AG04450 (cell line): ENCODE measurements around the gene CTNS. TPM values are rescaled to one million over a fixed set of nuclear protein-coding genes. Genes with fewer than 3 reads are reported as not detected.

Source experiments
- CTCF ChIA-PET: fragments of 300-600, 350-600 bp; formaldehyde crosslinking; extraction: SDS; loops from one replicate; lab custom pipeline; 2022; ENCODE audit warnings: antibody characterized with exemption, inconsistent platforms; lab: Charles Lee
- POLR2A ChIA-PET: fragments of 350-600 bp; formaldehyde crosslinking; extraction: SDS; loops from one replicate; lab custom pipeline; 2021; ENCODE audit warnings: antibody characterized with exemption, inconsistent platforms; lab: Yijun Ruan, JAX
- DNase-seq: peaks from one replicate; pipeline ENCODE4 v3.0.0-alpha.2; 2011; ENCODE audit warnings: low read depth, low spot score
- H3K27ac ChIP-seq: one replicate; pipeline ENCODE4 v1.5.1; 2012; ENCODE audit warnings: low read depth, low read length, control low read depth
- H3K27me3 ChIP-seq: one replicate; pipeline ENCODE4 v1.6.0; 2012; ENCODE audit warnings: low read length; ENCODE audit not compliant: control insufficient read depth, insufficient read depth
- H3K4me3 ChIP-seq: 2 replicates; pipeline ENCODE4 v1.5.1; 2011; ENCODE audit warnings: mild to moderate bottlenecking, low read depth, low read length, control low read depth
- H3K9me3 ChIP-seq: 2 replicates; pipeline ENCODE4 v1.5.1; 2012; ENCODE audit warnings: low read length; ENCODE audit not compliant: control insufficient read depth, insufficient read depth
- polyA plus RNA-seq: library from polyadenylated mRNA; depleted of rRNA; stranded (reverse); fragments of >200 nt; gene quantifications from 2 replicates; pipeline ENCODE4 v1.2.3, GENCODE V29; 2011
- TF ChIP-seq, protein P1 (sequence below): IDR thresholded peaks from 2 replicates; pipeline ENCODE4 v1.5.1; 2011; ENCODE audit warnings: low read depth, low read length, control low read depth, inconsistent platforms

Gene CTNS
- polyA plus RNA-seq, 1 experiment, result 4.2 TPM

DNA sequence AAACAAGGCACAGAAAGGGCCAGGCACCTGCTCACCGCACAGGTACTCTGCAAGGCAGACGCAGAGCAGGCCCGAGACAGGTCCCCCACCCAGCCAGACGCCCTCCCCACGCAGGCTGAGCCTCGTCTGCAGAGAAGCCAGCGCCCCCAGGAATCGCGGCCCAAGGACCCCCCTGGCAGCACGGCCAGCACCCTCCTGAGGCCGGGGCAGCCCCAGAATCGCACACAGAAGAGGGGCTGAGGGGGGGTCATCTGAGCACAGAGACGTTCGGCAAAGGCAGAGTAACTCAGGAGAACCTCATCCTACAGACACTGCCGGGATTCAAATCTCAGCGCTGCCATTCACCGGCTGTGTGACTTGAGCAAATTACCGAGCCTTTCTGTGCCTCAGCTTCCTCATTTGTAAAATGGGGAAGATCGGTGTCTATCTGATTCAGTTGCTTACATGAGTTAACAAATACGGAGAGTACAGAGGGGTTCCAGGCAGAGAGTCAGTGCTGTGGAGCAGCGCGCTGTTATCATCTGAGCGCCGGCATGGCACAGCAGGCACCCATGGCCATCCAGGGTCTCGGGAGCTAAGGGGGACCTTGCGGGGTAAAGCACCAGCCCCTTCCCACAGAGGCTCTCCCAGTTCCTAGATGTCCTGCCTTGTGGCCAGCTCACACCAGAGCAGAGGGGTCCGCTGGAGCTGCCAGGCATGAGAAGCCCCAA is 42.4 kb downstream of the CTNS start:
- Histone ChIP-seq H3K27me3 (peaks cover 7% of the 10 kb centered on the region), H3K27ac (no peak overlapping the region), H3K4me3 (no peak overlapping the region), H3K9me3 (no peaks in the 10 kb centered on the region; the same call in 1 of the 2 replicates)
- ChIA-PET POLR2A (interaction anchor here (1.0 to 1.8 kb wide), 3 partner anchors 8 to 11 kb away, joined by 4 to 10 read pairs (median 5); no protein-coding TSS in a partner anchor), CTCF (interaction anchor here (0.5 kb wide), 1 partner anchor 735 kb away, joined by 6 read pairs; no protein-coding TSS in a partner anchor)
- DNase-seq, result no peak
- TF ChIP-seq, protein P1, sequence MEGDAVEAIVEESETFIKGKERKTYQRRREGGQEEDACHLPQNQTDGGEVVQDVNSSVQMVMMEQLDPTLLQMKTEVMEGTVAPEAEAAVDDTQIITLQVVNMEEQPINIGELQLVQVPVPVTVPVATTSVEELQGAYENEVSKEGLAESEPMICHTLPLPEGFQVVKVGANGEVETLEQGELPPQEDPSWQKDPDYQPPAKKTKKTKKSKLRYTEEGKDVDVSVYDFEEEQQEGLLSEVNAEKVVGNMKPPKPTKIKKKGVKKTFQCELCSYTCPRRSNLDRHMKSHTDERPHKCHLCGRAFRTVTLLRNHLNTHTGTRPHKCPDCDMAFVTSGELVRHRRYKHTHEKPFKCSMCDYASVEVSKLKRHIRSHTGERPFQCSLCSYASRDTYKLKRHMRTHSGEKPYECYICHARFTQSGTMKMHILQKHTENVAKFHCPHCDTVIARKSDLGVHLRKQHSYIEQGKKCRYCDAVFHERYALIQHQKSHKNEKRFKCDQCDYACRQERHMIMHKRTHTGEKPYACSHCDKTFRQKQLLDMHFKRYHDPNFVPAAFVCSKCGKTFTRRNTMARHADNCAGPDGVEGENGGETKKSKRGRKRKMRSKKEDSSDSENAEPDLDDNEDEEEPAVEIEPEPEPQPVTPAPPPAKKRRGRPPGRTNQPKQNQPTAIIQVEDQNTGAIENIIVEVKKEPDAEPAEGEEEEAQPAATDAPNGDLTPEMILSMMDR, result no peak

DNA sequence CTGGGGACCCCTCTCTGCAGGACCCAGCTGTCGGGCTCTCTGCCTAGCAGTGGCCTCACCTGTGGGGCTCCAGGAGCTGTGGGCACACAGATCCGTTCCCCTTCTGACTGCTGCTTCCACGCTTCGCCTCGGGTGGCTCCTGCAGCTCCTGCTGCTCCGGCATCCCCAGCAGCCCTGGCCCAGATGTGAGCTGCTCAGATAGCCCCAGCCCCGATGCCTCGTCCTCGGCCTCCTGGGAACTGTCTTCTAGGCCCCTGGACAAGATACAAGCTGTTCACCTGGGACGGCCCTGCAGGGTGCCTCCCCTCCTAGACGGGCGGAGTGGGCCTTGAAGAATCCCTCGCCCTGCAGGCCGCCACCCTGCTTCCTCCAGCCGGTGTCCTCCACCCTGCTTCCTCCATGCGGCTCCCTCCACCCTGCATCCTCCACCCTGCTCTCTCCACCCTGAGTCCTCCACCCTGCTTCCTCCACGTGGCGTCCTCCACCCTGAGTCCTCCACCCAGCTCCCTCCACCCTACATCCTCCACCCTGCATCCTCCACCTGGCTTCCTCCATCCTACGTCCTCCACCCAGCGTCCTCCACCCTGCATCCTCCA is 43.1 kb downstream of the CTNS start:
- no peak for DNase-seq
- H3K9me3 ChIP-seq, result no peaks in the 10 kb centered on the region; the same call in 1 of the 2 replicates
- H3K27ac ChIP-seq, result no peak overlapping the region
- POLR2A ChIA-PET, result interaction anchor here (1.0 to 1.2 kb wide), 2 partner anchors 9 to 12 kb away, joined by 4 to 5 read pairs; no protein-coding TSS in a partner anchor
- peaks cover 7% of the 10 kb centered on the region for H3K27me3 ChIP-seq
- TF ChIP-seq, protein P1, result no peak
- CTCF ChIA-PET, result interaction anchor here (0.5 kb wide), 1 partner anchor 734 kb away, joined by 6 read pairs; no protein-coding TSS in a partner anchor
- H3K4me3 ChIP-seq, result no peak overlapping the region

DNA sequence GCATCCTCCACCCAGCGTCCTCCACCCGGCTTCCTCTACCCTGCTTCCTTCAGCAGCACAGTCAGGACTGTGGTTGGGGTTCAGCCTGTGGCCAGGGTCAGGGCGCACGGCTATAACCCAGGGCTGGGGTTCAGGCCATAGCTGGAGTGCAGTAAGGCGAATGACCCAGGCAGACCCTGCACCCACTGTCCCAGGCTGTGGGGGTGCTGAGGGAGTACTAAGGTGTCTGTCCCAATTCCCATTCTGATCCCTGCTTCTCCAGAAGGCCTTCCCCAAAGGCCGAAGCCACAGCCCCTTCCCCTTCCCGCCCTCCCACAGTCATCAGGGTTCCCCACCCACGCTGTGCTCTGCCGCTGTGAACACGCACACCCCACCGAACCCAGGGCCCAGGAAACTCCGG is 44.5 kb downstream of the CTNS start:
- peaks cover 10% of the 10 kb centered on the region for H3K27me3 ChIP-seq
- H3K9me3 ChIP-seq, result no peaks in the 10 kb centered on the region; the same call in 1 of the 2 replicates
- no peak for DNase-seq
- H3K4me3 ChIP-seq, result no peak overlapping the region
- TF ChIP-seq, protein P1, result no peak
- H3K27ac ChIP-seq, result no peak overlapping the region
- ChIA-PET POLR2A (no interaction called here), CTCF (no interaction called here)

DNA sequence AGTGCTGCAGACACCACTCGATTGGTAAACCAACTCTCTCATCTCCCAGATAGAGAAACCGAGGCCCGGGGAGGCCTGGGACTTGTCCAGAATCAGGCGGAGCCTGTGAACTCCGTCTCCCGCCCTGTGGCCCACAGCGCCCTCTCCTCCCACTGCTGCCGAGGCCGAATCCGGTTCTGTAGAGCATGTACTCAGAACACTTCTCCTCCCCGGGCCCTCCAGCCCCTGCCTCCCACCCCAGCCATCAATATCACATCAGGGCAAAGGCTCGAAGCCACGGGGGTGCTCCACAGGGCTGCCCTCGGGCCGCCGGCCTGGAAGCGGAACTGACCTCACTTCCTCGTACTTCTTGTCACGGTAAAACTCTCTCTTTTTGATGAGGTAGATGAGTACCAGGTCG is 45.0 kb downstream of the CTNS start:
- Histone ChIP-seq H3K9me3 (no peaks in the 10 kb centered on the region; the same call in 1 of the 2 replicates), H3K4me3 (no peak overlapping the region), H3K27ac (no peak overlapping the region), H3K27me3 (peaks cover 10% of the 10 kb centered on the region)
- CTCF ChIA-PET, result no interaction called here
- POLR2A ChIA-PET, result no interaction called here
- TF ChIP-seq, protein P1, result no peak
- DNase-seq, result no peak

DNA sequence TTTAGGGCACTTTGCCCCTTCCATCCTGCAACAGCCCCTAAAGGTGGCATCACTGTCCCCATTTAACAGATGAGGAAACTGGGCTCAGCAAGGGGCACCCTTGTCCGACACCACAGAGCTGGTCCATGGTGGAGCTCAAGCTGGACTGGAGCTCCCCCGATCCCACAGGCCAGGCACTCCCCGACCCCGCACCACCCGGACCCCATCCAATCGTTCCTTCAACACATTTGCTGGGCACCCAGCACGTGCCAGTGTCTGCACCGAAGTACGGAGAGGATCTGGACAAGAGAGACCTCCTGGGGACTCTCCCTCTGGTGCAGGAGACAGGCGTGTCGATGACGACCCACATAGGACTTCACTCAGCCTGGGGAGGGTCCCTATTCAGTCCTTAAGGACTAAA is 45.5 kb downstream of the CTNS start:
- POLR2A ChIA-PET, result no interaction called here
- DNase-seq, result no peak
- TF ChIP-seq, protein P1, result no peak

More for the DNA sequence above, 45.5 kb downstream of the CTNS start:
- Histone ChIP-seq H3K27me3 (peaks cover 10% of the 10 kb centered on the region), H3K9me3 (no peaks in the 10 kb centered on the region; the same call in 1 of the 2 replicates), H3K4me3 (no peak overlapping the region), H3K27ac (no peak overlapping the region)
- CTCF ChIA-PET, result interaction anchor here (0.7 to 1.2 kb wide), 3 partner anchors 25 to 393 kb away, joined by 3 to 5 read pairs (median 4); partner anchors contain the start of gene HASPIN
